ENCODE measurements around the gene MYO1D.

MYO1D gene

DNA sequence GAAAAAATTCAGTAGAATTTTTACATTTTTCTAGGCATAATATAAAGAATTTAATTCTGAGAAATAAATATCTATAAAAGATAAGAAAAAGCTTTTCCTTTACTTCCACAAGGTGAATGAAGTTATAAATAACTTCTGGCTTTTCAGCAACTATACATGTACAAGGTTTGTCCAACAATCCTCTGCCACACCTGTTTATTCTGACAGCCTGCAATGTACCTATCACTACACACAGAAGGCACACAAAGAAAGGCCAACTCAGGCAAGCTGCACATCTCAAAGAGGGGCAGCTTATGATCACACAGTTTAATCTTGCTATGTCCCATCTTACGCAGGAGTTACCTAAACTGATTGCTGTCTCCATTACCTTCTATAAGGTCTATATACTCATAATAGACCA, 120.2 kb downstream of the MYO1D start:
- no peak for TF ChIP-seq SNAI2 (CRISPR knock-in tag; IDR thresholded peaks at IDR 0.05)
- no peak for TF ChIP-seq ESRRG (CRISPR knock-in tag; IDR thresholded peaks at IDR 0.05)
- TF ChIP-seq, protein P1, sequence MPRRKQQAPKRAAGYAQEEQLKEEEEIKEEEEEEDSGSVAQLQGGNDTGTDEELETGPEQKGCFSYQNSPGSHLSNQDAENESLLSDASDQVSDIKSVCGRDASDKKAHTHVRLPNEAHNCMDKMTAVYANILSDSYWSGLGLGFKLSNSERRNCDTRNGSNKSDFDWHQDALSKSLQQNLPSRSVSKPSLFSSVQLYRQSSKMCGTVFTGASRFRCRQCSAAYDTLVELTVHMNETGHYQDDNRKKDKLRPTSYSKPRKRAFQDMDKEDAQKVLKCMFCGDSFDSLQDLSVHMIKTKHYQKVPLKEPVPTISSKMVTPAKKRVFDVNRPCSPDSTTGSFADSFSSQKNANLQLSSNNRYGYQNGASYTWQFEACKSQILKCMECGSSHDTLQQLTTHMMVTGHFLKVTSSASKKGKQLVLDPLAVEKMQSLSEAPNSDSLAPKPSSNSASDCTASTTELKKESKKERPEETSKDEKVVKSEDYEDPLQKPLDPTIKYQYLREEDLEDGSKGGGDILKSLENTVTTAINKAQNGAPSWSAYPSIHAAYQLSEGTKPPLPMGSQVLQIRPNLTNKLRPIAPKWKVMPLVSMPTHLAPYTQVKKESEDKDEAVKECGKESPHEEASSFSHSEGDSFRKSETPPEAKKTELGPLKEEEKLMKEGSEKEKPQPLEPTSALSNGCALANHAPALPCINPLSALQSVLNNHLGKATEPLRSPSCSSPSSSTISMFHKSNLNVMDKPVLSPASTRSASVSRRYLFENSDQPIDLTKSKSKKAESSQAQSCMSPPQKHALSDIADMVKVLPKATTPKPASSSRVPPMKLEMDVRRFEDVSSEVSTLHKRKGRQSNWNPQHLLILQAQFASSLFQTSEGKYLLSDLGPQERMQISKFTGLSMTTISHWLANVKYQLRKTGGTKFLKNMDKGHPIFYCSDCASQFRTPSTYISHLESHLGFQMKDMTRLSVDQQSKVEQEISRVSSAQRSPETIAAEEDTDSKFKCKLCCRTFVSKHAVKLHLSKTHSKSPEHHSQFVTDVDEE (CRISPR knock-in tag; IDR thresholded peaks at IDR 0.05) = no peak
- no peak for TF ChIP-seq ARNTL (CRISPR knock-in tag; IDR thresholded peaks at IDR 0.05; ENCODE audit: borderline replicate concordance, low read depth)
- TF ChIP-seq ZFP3 (CRISPR knock-in tag; IDR thresholded peaks at IDR 0.05) = no peak
- no peak for TF ChIP-seq ZNF8 (CRISPR knock-in tag; IDR thresholded peaks at IDR 0.05)
- no peak for TF ChIP-seq ZFP30 (CRISPR knock-in tag; IDR thresholded peaks at IDR 0.05)
- TF ChIP-seq BACH2 (CRISPR knock-in tag; IDR thresholded peaks at IDR 0.05; ENCODE audit: borderline replicate concordance) = no peak
- no peak for TF ChIP-seq ZNF565 (CRISPR knock-in tag; conservative IDR thresholded peaks at IDR 0.05; ENCODE audit: low read depth)
- TF ChIP-seq ZNF70 (CRISPR knock-in tag; IDR thresholded peaks at IDR 0.05) = no peak
- TF ChIP-seq ISL1 (CRISPR knock-in tag; IDR thresholded peaks at IDR 0.05) = no peak
- ATAC-seq = no peak

GRCh38 chr17:32755045-32755805, 121.7 kb downstream of the MYO1D start:
- ATAC-seq = peak; percentile 92
- TF ChIP-seq ZNF565 (CRISPR knock-in tag; conservative IDR thresholded peaks at IDR 0.05; ENCODE audit: low read depth) = no peak
- no peak for TF ChIP-seq ZNF8 (CRISPR knock-in tag; IDR thresholded peaks at IDR 0.05)

DNA sequence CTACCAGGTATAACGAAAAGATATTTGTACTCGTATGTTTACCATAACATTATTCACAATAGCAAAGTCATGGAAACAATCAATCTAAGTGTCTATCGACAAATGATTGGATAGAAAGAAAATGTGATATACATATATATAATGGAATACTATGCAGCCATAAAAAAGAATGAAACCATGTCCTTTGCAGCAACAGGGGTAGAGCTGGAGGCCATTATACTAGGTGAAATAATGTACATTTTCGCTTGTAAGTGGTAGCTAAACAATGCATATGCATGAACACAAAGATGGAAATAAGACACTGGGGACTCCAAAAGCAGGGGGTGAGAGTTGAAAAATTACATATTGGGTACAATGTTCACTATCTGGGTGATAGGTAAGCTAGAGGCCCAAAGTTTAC, 124.0 kb downstream of the MYO1D start:
- ATAC-seq = no peak
- TF ChIP-seq CSRNP3 (CRISPR knock-in tag; IDR thresholded peaks at IDR 0.05) = no peak
- TF ChIP-seq ZNF565 (CRISPR knock-in tag; conservative IDR thresholded peaks at IDR 0.05; ENCODE audit: low read depth) = no peak
- no peak for TF ChIP-seq ESRRG (CRISPR knock-in tag; IDR thresholded peaks at IDR 0.05)

- no peak for ATAC-seq
- TF ChIP-seq GLIS3 (CRISPR knock-in tag; IDR thresholded peaks at IDR 0.05) = no peak
- no peak for TF ChIP-seq POU6F1 (CRISPR knock-in tag; IDR thresholded peaks at IDR 0.05; ENCODE audit: borderline replicate concordance, low read depth)
- no peak for TF ChIP-seq ESRRG (CRISPR knock-in tag; IDR thresholded peaks at IDR 0.05)
- no peak for TF ChIP-seq ISL1 (CRISPR knock-in tag; IDR thresholded peaks at IDR 0.05)
- no peak for TF ChIP-seq RARB (CRISPR knock-in tag; IDR thresholded peaks at IDR 0.05)
- no peak for TF ChIP-seq ZC3H10 (CRISPR knock-in tag; IDR thresholded peaks at IDR 0.05)
- TF ChIP-seq, protein P1 (CRISPR knock-in tag; IDR thresholded peaks at IDR 0.05) = no peak
- TF ChIP-seq ZNF8 (CRISPR knock-in tag; IDR thresholded peaks at IDR 0.05) = no peak
- no peak for TF ChIP-seq ZFP30 (CRISPR knock-in tag; IDR thresholded peaks at IDR 0.05)
Observed at GRCh38 chr17:32747856-32748255, 129.1 kb downstream of the MYO1D start.

DNA sequence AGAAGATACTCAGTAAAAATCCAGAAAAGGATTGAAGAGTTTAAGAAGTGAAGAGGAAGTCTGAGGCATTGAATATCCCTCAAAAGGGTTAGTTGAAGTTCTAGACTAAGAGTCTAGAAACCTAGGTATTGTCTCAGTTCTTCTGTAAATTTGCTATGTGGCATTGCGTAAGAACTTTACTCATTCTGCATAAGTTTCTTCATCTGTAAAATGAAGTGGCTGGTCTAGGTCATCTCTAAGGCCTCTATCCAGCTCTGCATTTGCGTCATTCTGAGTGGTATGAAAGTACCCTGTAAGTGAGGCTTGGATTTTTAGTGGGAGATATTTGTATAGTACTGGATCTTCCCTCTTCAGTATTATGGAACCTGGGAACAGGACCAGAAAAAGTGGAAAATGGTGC, 130.2 kb downstream of the MYO1D start:
- ATAC-seq = no peak
- TF ChIP-seq PATZ1 (CRISPR knock-in tag; IDR thresholded peaks at IDR 0.05; ENCODE audit: borderline replicate concordance) (no peak), ZNF8 (CRISPR knock-in tag; IDR thresholded peaks at IDR 0.05) (no peak)
